Spleen (tissue), 11 donors: Measurements from ENCODE around the gene PPP1R3C. TPM values are rescaled to one million over a fixed set of nuclear protein-coding genes. Genes with fewer than 3 reads are reported as not detected.
A peak's percentile ranks its signal among the peaks of the same experiment; 100 is the strongest.

Source experiments
- DNase-seq: peaks from one replicate; pipeline ENCODE4 v3.0.0-alpha.2; 2020
- H3K27ac ChIP-seq, 8 donors: fragments of 200-600 bp; sonication (generic) in 7 of 8; 1 replicate in 4 of 8; 2 replicates in 4 of 8; pipeline versions ENCODE4 v1.5.0 to v1.8.0; 2016 to 2021; ENCODE audit warnings: inconsistent platforms in 4 of 8, mild to moderate bottlenecking in 4 of 8, moderate library complexity in 1 of 8
- H3K27me3 ChIP-seq, 7 donors: fragments of 200-600 bp; sonication (generic) in 6 of 7; replicated peaks in 1 of 7; 1 replicate in 4 of 7; 2 replicates in 3 of 7; pipeline versions ENCODE4 v1.5.0 to v1.8.0; 2016 to 2021; ENCODE audit warnings: inconsistent platforms in 3 of 7, mild to moderate bottlenecking in 1 of 7
- H3K36me3 ChIP-seq, 6 donors: fragments of 200-600 bp; sonication (generic) in 5 of 6; 1 replicate in 4 of 6; 2 replicates in 2 of 6; pipeline versions ENCODE4 v1.5.0 to v1.8.0; 2016 to 2021; ENCODE audit warnings: inconsistent platforms in 2 of 6
- H3K4me1 ChIP-seq, 6 donors: fragments of 200-600 bp; sonication (generic) in 5 of 6; 1 replicate in 3 of 6; 2 replicates in 3 of 6; pipeline versions ENCODE4 v1.5.0 to v1.8.0; 2016 to 2021; ENCODE audit warnings: inconsistent platforms in 3 of 6
- H3K4me3 ChIP-seq, 8 donors: fragments of 200-600 bp; sonication (generic) in 7 of 8; 1 replicate in 4 of 8; 2 replicates in 4 of 8; pipeline versions ENCODE4 v1.5.0 to v1.8.0; 2016 to 2021; ENCODE audit warnings: inconsistent platforms in 4 of 8, mild to moderate bottlenecking in 4 of 8, moderate library complexity in 2 of 8
- H3K9me3 ChIP-seq, 8 donors: fragments of 200-600 bp; sonication (generic) in 7 of 8; 1 replicate in 4 of 8; 2 replicates in 4 of 8; pipeline versions ENCODE4 v1.5.0 to v1.8.0; 2016 to 2021; ENCODE audit warnings: inconsistent platforms in 4 of 8
- CTCF ChIP-seq, 11 experiments: fragments of 200-600 bp in 7 of 11; fragments of 450-650 bp in 4 of 11; sonication (generic) in 4 of 11; IDR thresholded peaks in 8 of 11; conservative IDR thresholded peaks in 3 of 11; 1 replicate in 7 of 11; 2 replicates in 4 of 11; pipeline versions ENCODE4 v1.4.0 to v1.8.0; 2016 to 2021; ENCODE audit warnings: antibody characterized with exemption in 11 of 11, inconsistent platforms in 4 of 11, mild to moderate bottlenecking in 1 of 11
- POLR2A ChIP-seq, 3 donors: fragments of 450-650 bp; IDR thresholded peaks; one replicate each; pipeline ENCODE4 v1.5.1; 2017; ENCODE audit warnings: antibody characterized with exemption in 3 of 3, mild to moderate bottlenecking in 1 of 3
- POLR2AphosphoS5 ChIP-seq, 3 donors: sonication (generic); formaldehyde crosslinking; IDR thresholded peaks; one replicate each; pipeline ENCODE4 v1.5.1; 2017; ENCODE audit warnings: antibody characterized with exemption in 3 of 3
- WGBS, 5 donors: extraction: QIAGEN DNeasy Blood & Tissue Kit in 3 of 5; methylation state at CpG; one replicate each; pipeline versions ENCODE4 v1.1.5 to v1.1.7; 2013 to 2018; 5-methylcytosine and 5-hydroxymethylcytosine counted together
- intact Hi-C: fragments of 100-400 bp; cut with DNase I; formaldehyde crosslinking; loops from one replicate; pipeline ENCODE4 v1.15.0; 2023; ENCODE audit warnings: low total_unique reads
- polyA plus RNA-seq, 3 donors: library from polyadenylated mRNA; stranded (reverse); fragments of 200-250 nt; gene quantifications; one replicate each; pipeline ENCODE4 v1.2.1, GENCODE V29; 2013
- total RNA-seq, 7 donors: library from RNA; depleted of rRNA in 3 of 7; stranded (reverse); fragments of >200 nt in 3 of 7; fragmentation: NEBNext Ultra II Directional in 4 of 7; extraction: Animal tissue kit (Norgen Biotek cat#: 25700) in 4 of 7; gene quantifications; one replicate each; pipeline versions ENCODE4 v1.1.0 to v1.2.1, GENCODE V29; 2016 to 2021
- donor health status: healthy with polysubstance abuse.
- donor health status: DM: no; HTN: no; CAD: no; lungs with moderate emphysema.
- donor health status: DM: no; HTN: no; CAD: no.
- donor health status: Bipolar disorder and iron deficiency.
- donor health status: healthy.
- donor health status: DM: no; HTN: no; CAD: no.
- donor health status: DM: yes; HTN: yes; CAD: no.

The PPP1R3C gene
- total and polyA plus RNA-seq, 10 donors, result 0.99 to 8.8 (median 4.2) TPM

GRCh38 chr10:91679296-91679695 is 46.4 kb upstream of the PPP1R3C start:
- Histone ChIP-seq H3K4me3 (no peak overlapping the region), H3K27me3 (no peaks in the 10 kb centered on the region), H3K4me1 (peaks cover 0 to 12% (median 7%) of the 10 kb centered on the region in 6 donors), H3K36me3 (no peaks in the 10 kb centered on the region), H3K9me3 (no peaks in the 10 kb centered on the region), H3K27ac (no peak overlapping the region)
- no peak for TF ChIP-seq POLR2AphosphoS5 (IDR thresholded peaks at IDR 0.05)
- no peak for TF ChIP-seq POLR2A (IDR thresholded peaks at IDR 0.05)
- no peak for TF ChIP-seq CTCF (IDR thresholded peaks at IDR 0.05 in 8 of 11, conservative IDR thresholded peaks at IDR 0.05 in 3 of 11)
- 90 to 100% (median 94%) methylated on average over 3 of the region's 3 CpGs for WGBS, 5 donors
- no peak for DNase-seq
- intact Hi-C loops, result no loop called here

- DNase-seq, result no peak
- intact Hi-C loops, result no loop called here
- H3K4me3 ChIP-seq, result no peak overlapping the region
- 54 to 80% (median 72%) methylated on average over 2 of the region's 2 CpGs for WGBS, 5 donors
- peaks cover 0 to 12% (median 7%) of the 10 kb centered on the region in 6 donors for H3K4me1 ChIP-seq
- TF ChIP-seq POLR2A (IDR thresholded peaks at IDR 0.05), result no peak
- no peak for TF ChIP-seq CTCF (IDR thresholded peaks at IDR 0.05 in 8 of 11, conservative IDR thresholded peaks at IDR 0.05 in 3 of 11)
- TF ChIP-seq POLR2AphosphoS5 (IDR thresholded peaks at IDR 0.05), result no peak
- no peaks in the 10 kb centered on the region for H3K36me3 ChIP-seq
- H3K27me3 ChIP-seq, result no peaks in the 10 kb centered on the region
- H3K9me3 ChIP-seq, result no peaks in the 10 kb centered on the region
- no peak overlapping the region for H3K27ac ChIP-seq
Observed at GRCh38 chr10:91677911-91678310, 45.0 kb upstream of the PPP1R3C start.

GRCh38 chr10:91672021-91672608 is 39.2 kb upstream of the PPP1R3C start:
- Histone ChIP-seq H3K36me3 (no peaks in the 10 kb centered on the region), H3K4me3 (no peak overlapping the region), H3K4me1 (peaks cover 0 to 7% (median 2%) of the 10 kb centered on the region in 6 donors), H3K9me3 (no peaks in the 10 kb centered on the region), H3K27me3 (no peaks in the 10 kb centered on the region), H3K27ac (peak overlapping the region in 5 of 8 donors; percentile 26 to 61 (median 44))
- 29 to 44% (median 38%) methylated on average over 5 of the region's 5 CpGs for WGBS, 5 donors
- TF ChIP-seq CTCF (IDR thresholded peaks at IDR 0.05 in 8 of 11, conservative IDR thresholded peaks at IDR 0.05 in 3 of 11), result no peak
- TF ChIP-seq POLR2AphosphoS5 (IDR thresholded peaks at IDR 0.05), result no peak
- TF ChIP-seq POLR2A (IDR thresholded peaks at IDR 0.05), result no peak
- DNase-seq, result no peak
- intact Hi-C loops, result no loop called here

- TF ChIP-seq POLR2AphosphoS5 (IDR thresholded peaks at IDR 0.05) (no peak), CTCF (IDR thresholded peaks at IDR 0.05 in 8 of 11, conservative IDR thresholded peaks at IDR 0.05 in 3 of 11) (no peak), POLR2A (IDR thresholded peaks at IDR 0.05) (no peak)
- intact Hi-C loops, result no loop called here
- Histone ChIP-seq H3K4me3 (no peak overlapping the region), H3K36me3 (no peaks in the 10 kb centered on the region), H3K27ac (no peak overlapping the region), H3K4me1 (peaks cover 0 to 7% (median 2%) of the 10 kb centered on the region in 6 donors), H3K9me3 (no peaks in the 10 kb centered on the region), H3K27me3 (no peaks in the 10 kb centered on the region)
- 69 to 82% (median 80%) methylated on average over 3 of the region's 3 CpGs for WGBS, 5 donors
- DNase-seq, result no peak
Observed at GRCh38 chr10:91668913-91669312, 36.0 kb upstream of the PPP1R3C start.
